ENCODE data around the gene SUSD6.
A peak's percentile ranks its signal among the peaks of the same experiment; 100 is the strongest.
"Not testable (repeated sequence)": the region's sequence is repeated elsewhere in the genome, so short reads cannot be mapped to it uniquely, and the experiment has no call there.

SUSD6 gene

GRCh38 chr14:69593018-69593677, 18.2 kb upstream of the SUSD6 start:
- DNase-seq = peak; percentile 77

- DNase-seq = no peak
These were observed 16.6 kb upstream of the SUSD6 start for GRCh38 chr14:69594846-69595245.

DNA sequence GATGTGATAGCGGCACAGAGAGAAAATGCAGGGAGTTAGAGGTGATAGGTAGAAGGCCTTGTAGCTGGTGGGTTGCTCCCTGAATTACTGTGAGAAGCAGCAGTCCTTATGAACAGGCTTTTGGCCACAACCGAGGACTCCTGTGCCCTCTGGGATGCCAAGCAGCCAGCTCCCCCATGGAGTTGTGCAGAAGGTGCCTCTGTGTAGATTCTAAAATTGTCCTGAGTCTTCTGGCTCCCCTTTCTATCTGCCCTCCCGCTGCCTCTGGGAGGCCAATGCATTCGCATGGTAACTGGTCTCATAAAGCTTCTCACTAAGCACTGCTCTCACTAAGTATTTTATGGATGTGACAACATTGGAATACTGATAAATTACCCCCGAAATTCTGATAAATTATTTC, 16.1 kb upstream of the SUSD6 start:
- DNase-seq = no peak

DNA sequence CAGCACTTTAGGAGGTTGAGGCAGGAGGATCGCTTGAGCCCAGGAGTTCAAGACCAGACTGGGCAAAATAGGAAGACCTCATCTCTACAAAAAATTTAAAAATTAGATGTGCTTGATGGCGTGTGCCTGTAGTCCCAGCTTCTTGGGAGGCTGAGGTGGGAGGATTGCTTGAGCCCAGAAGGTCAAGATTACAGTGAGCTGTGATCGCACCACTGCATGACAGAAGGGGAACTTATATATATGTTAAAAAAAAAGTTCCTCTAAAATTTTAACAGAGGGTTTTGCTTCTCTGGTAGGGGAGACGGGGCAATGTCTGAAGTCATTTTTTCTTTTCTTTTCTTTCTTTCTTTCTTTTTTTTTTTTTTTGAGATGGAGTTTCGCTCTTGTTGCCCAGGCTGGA, 12.0 kb upstream of the SUSD6 start:
- DNase-seq = not testable (repeated sequence)

GRCh38 chr14:69600304-69600891, 11.0 kb upstream of the SUSD6 start:
- no peak for DNase-seq

DNA sequence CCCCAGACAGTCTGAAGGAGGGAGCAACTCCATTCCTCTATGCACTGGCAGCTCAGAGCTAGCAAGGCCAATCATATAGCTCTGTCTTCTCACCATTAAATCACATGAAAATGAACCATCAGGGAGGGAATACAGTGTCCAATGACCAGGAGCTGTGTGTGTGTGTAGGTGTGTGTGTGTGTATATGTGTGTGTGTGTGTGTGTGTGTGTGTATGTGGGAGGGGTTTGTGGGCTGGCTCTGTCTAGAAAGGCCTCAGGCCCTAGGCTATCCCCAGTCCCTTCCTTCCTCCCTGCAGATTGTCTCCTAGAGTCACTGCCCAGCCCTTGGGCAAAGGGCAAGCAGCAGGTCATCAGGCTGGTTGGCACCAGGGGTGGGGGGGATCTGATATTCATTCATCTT, 5.7 kb upstream of the SUSD6 start:
- DNase-seq = no peak

DNA sequence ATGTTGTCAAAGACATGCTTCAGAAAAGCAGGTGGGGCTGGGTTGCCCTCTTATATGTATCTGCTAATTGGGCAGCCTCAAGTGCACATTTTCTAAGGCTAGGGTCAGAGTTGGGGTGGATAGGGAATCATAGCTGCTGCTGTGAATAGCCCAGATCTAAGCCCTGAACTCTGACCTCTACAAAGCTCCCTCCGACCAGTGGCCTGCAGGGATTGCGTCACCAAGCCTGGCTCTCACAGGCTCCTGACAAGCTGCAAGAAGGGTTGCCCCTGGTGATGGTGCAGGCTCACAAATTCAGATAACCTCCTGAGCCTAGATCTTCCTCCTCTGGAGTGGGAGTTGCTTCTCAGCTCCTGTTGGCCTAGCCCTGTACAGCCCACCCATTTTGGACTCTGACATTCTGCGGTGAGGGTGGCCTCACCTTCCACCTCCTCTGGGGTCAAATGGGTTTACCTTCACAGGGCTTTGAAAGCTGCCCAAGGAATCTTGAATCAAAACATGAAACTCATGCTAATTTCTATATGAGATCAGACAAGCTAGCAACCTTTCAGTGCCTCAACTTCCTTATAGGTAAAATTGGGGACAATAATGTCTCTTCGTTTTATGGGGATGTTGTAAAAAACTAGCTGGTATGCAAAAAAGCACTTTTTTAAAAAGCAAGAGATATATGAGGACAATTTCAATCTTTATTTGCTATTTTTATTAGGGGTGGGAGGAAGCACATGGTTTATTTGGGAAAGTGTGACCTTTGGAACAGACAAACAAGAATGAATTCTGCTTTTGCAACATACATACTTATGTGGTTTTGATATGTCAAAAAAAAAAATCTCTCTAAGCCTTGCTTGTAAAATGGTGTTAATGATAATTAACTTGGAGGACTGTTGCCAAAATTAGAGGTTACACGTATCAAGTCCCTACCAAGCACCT, 4.9 kb upstream of the SUSD6 start:
- DNase-seq = no peak

GRCh38 chr14:69610020-69610873, 1.1 kb upstream of the SUSD6 start:
- no peak for DNase-seq

DNA sequence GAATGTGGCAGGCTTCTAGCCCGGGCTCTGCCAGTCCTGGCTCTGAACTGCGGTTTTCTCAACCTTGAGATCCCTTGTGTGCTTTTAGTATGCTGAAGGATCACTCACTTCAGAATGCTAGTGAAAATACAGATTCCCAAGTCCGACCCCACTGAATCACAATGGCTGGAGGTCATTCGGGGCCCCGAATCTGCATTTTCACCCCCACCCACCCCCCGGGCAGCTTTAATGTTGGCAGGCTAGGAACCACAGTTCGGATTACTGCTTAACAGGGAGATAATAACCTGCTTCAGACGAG, 573 bp upstream of the SUSD6 start:
- DNase-seq = no peak

DNA sequence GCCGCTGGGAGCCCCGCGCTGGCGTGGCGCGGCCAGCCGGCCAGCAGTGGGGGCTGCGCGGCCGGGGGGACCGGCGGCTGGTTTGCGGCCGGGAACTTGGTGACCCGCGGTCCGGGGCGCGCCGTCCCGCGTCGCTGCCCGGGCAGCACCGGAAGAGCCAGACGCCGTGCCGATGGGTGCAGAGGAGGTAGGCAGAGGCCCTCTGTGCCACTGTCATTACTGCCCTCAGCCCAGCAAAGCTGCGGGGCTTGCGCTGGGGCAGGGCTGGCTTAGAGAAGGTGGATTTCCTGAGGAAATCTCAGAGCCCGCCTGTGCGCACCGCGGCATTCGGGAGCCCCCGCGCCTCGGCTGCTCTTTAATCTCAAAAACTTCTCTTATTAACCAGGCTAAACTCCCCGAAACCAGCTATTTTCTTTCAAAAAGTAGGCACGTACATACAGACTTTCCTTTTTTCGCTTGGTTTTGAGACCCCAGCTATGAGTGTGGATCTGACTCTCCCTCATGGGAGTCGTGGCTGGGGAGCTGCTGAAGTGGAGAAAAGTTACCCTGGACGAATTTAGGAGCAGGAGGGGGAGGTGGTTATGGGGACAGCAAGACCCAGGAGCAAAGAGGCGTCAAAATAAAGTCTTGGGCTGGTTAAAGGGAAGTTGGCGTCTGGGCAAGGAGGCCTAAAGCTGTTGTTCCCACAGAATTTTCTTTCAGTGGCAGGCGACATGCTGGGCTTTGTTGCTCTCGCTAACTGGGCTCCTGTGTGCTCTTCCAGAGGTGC, 802 bp downstream of the SUSD6 start:
- DNase-seq = peak; percentile 36

- DNase-seq = no peak
These were observed 1.4 kb downstream of the SUSD6 start for GRCh38 chr14:69612783-69613130.

DNA sequence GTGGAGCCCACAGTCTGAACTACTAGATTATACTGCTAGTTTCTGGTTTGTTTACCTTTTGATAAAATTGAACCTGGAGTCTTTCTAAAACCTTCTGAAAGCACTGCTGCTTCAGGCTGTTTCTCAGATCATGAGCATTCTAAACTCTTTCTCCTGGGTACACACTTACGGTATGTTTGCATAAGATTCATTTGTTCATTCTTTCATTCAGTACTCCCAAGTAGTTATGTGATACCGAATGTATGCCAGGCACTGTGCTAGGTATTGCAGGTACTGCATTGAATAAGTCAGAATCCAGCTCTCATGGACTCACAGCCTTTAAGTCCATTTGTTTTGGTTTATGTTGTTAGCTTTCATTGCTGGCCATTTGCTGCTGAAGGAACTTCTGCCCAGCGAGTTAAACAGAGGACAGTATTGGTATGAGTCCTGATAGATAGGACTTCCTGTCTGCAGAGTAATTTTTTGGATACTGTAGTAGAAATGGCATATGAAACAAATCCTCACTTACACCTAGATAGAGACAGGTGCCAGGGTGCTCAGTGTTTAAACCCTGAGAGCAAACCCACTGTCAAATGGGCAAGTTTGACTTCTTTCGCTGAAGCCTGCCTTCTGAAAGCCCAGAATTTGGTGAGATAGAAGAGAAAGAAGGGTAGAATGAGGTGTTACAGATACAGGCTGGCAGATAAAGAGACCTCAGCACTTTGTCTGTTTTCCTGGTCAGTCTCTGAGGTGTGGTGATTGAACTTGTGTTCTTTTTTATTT, 2.1 kb downstream of the SUSD6 start:
- DNase-seq = no peak

GRCh38 chr14:69614592-69614991, 3.2 kb downstream of the SUSD6 start:
- DNase-seq = no peak

DNA sequence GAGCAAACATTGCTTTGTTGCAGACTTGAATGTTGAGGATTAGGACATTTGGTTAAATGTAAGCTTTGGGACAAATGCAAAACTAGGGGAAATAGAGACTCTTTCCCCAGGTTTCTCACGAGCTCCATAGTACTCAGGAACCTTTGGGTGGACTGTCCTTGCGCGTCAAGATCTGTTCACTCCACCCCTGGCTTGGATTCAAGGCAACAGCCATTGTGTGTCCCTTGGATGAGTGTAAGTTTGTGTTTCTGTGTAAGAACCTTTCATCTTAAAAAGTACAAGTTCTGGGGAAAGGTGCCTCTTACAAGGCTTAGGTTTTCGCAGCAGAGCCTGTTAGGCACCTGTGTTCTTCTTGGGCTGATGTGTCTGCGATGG, 3.7 kb downstream of the SUSD6 start:
- DNase-seq = no peak

- peak; percentile 85 for DNase-seq
These were observed 4.4 kb downstream of the SUSD6 start for GRCh38 chr14:69615496-69616407.

DNA sequence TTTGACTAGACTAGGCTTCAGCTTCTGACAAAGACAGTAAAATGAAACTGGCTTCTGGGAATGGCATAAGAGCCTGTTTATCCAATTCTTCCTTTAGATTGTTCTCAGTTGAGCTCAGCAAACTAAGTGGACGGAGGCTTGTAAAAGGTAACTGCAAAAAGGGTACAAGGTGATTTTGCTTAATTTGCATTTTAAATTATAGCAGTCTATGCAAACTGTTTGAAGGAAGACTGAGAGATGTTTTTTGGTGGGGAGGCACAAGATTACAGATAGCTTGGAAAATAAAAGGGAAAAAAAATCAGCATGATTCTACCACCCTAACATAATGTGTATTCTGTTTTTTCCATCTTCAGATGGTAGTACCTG, 5.0 kb downstream of the SUSD6 start:
- no peak for DNase-seq

DNA sequence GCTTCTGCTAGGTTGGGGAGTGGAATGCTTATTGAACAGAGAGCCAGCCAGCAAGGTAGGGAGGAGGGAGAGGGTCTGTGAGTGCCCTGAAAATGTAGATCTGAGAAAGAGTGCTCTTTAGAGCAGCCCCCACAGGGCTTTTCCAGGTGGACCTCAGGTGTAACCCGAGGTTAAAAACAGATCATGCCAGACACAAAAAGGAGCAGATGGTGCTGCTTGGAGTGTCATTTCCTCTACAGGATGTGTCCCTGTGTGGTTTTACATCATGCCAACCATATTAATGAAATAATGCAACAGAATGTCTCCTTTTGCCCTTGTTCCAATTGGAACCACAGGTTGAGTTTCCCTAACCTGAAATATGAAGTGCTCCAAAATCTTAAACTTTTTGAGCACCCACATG, 6.4 kb downstream of the SUSD6 start:
- DNase-seq = no peak

- DNase-seq = peak; percentile 32
These were observed 7.6 kb downstream of the SUSD6 start for GRCh38 chr14:69619012-69619411.

GRCh38 chr14:69620211-69620611, 8.8 kb downstream of the SUSD6 start:
- no peak for DNase-seq

GRCh38 chr14:69620981-69621380, 9.6 kb downstream of the SUSD6 start:
- DNase-seq = no peak
